ENCODE measurements around the gene LRP8.

The LRP8 gene

DNA sequence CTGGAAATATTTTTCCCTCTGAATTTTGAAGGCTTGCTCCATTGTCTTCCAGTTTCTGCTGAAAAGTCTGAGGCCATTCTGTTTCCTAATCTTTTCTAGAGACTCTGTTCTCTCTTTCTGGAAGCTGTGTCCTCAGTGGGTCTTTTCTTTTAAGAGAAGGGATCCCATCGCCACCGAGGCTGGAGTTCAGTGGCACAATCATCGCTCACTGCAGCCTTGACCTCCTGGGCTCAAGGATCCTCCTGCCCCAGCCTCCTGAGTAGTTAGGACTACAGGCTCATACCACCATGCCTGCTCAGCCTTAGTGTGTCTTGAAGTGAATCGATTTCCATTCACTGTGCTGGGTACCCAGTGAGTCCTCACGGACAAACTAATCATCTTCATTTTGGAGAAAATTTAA, 9.6 kb upstream of the LRP8 start:
- no peak overlapping the region for H3K27ac ChIP-seq
- TF ChIP-seq, protein P1, sequence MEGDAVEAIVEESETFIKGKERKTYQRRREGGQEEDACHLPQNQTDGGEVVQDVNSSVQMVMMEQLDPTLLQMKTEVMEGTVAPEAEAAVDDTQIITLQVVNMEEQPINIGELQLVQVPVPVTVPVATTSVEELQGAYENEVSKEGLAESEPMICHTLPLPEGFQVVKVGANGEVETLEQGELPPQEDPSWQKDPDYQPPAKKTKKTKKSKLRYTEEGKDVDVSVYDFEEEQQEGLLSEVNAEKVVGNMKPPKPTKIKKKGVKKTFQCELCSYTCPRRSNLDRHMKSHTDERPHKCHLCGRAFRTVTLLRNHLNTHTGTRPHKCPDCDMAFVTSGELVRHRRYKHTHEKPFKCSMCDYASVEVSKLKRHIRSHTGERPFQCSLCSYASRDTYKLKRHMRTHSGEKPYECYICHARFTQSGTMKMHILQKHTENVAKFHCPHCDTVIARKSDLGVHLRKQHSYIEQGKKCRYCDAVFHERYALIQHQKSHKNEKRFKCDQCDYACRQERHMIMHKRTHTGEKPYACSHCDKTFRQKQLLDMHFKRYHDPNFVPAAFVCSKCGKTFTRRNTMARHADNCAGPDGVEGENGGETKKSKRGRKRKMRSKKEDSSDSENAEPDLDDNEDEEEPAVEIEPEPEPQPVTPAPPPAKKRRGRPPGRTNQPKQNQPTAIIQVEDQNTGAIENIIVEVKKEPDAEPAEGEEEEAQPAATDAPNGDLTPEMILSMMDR (conservative IDR thresholded peaks at IDR 0.05), result no peak

- TF ChIP-seq, protein P1 (conservative IDR thresholded peaks at IDR 0.05), result no peak
- no peak overlapping the region for H3K27ac ChIP-seq
Observed at GRCh38 chr1:53336146-53336545, 8.3 kb upstream of the LRP8 start.

GRCh38 chr1:53335661-53336060, 7.8 kb upstream of the LRP8 start:
- no peak overlapping the region for H3K27ac ChIP-seq
- TF ChIP-seq, protein P1 (conservative IDR thresholded peaks at IDR 0.05), result no peak

GRCh38 chr1:53334781-53335180, 6.9 kb upstream of the LRP8 start:
- TF ChIP-seq, protein P1 (conservative IDR thresholded peaks at IDR 0.05), result no peak
- H3K27ac ChIP-seq, result no peak overlapping the region

GRCh38 chr1:53334312-53334711, 6.4 kb upstream of the LRP8 start:
- no peak overlapping the region for H3K27ac ChIP-seq
- TF ChIP-seq, protein P1 (conservative IDR thresholded peaks at IDR 0.05), result no peak

DNA sequence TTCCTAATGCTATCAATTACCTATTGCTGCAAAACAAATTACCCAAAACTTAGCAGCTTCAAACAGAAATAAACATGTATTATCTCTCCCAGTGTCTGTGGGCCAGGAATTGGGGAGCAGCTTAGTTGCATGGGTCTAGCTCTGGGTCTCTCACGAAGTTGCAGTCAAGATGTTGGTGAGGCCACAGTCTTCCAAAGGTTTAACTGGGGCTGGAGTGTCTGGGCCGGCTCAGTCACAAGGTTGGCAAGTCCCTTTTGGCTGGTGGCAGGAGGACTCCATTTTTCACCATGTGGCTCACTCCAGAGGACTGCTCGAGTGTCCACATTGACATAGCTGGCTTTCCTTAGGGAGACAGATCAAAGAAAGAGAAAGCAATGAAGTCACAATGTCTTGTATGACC, 5.0 kb upstream of the LRP8 start:
- TF ChIP-seq, protein P1 (conservative IDR thresholded peaks at IDR 0.05), result no peak

DNA sequence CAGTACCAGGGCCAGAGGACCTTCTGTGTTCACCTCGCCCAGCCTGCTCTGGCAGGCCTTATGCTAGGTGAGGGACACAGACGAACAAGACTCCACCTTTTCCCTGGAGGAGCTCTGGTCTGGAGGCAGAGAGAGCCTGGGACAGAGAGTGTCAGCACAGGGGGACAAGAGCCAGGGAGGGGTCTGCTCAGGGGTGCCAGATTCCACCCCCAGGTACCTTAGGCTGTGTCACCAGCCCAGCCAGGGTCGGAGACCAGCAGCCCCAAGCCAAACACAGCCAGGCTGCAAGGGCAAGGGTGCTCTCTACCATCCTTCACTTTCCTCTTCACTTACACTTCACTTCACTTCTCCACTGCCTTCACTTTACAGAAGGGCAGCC, 4.3 kb upstream of the LRP8 start:
- H3K27ac ChIP-seq, result no peak overlapping the region
- TF ChIP-seq, protein P1 (conservative IDR thresholded peaks at IDR 0.05), result no peak

More for the DNA sequence above, 5.0 kb upstream of the LRP8 start:
- H3K27ac ChIP-seq, result no peak overlapping the region

Measured in VCaP (cell line).